HCT116 (cell line): Measurements from ENCODE around the gene RPS6KA2.

ENCODE experiments used
- ATF3 ChIP-seq: IDR thresholded peaks from 2 replicates; pipeline ENCODE4 v1.6.1; 2012
- CTCF ChIP-seq, 3 experiments: fragments of 200-600 bp in 1 of 3; sonication (generic) in 1 of 3; IDR thresholded peaks in 2 of 3; conservative IDR thresholded peaks in 1 of 3; 2 replicates each; pipeline ENCODE4 v1.5.1; 2012 to 2017; ENCODE audit warnings: low read depth in 2 of 3, low read length in 2 of 3, antibody characterized with exemption in 1 of 3, borderline replicate concordance in 1 of 3, control low read depth in 1 of 3, mild to moderate bottlenecking in 1 of 3, mixed read lengths in 1 of 3, mixed run types in 1 of 3, moderate library complexity in 1 of 3; ENCODE audit not compliant: insufficient read depth in 1 of 3
- POLR2A ChIP-seq: IDR thresholded peaks from 2 replicates; pipeline ENCODE4 v1.7.0; 2011; ENCODE audit warnings: borderline replicate concordance; ENCODE audit not compliant: insufficient read depth, insufficient read length; ENCODE audit errors: extremely low read depth

- no peak for TF ChIP-seq POLR2A
- TF ChIP-seq CTCF (IDR thresholded peaks at IDR 0.05 in 2 of 3, conservative IDR thresholded peaks at IDR 0.05 in 1 of 3; ENCODE audit: borderline replicate concordance in 1 of 3, insufficient read depth in 1 of 3, low read depth in 2 of 3, low read length in 2 of 3) = no peak
- no peak for TF ChIP-seq ATF3
Observed at GRCh38 chr6:166415306-166415705, 211.7 kb downstream of the RPS6KA2 start.
